GM10248 (cell line): ENCODE results near the gene LMLN.

Source experiments
- CTCF ChIA-PET: fragments of 300-600 bp; sonication (Branson Sonifier 250); formaldehyde crosslinking; extraction: SDS; loops from one replicate; lab custom pipeline; 2021; ENCODE audit warnings: antibody characterized with exemption; lab: Yijun Ruan, JAX
- POLR2A ChIA-PET: fragments of 350-650 bp; sonication (Branson Sonifier 250); formaldehyde crosslinking; extraction: SDS; loops from one replicate; lab custom pipeline; 2020; ENCODE audit warnings: antibody characterized with exemption; lab: Yijun Ruan, JAX
- DNase-seq: peaks from one replicate; pipeline ENCODE4 v3.0.0; 2012; ENCODE audit errors: extremely low spot score
- TF ChIP-seq, protein P1 (sequence below): IDR thresholded peaks from 2 replicates; pipeline ENCODE4 v1.5.1; 2012; ENCODE audit warnings: mild to moderate bottlenecking, low read depth; ENCODE audit errors: extremely low read depth, missing control alignments, control extremely low read depth

The LMLN gene

DNA sequence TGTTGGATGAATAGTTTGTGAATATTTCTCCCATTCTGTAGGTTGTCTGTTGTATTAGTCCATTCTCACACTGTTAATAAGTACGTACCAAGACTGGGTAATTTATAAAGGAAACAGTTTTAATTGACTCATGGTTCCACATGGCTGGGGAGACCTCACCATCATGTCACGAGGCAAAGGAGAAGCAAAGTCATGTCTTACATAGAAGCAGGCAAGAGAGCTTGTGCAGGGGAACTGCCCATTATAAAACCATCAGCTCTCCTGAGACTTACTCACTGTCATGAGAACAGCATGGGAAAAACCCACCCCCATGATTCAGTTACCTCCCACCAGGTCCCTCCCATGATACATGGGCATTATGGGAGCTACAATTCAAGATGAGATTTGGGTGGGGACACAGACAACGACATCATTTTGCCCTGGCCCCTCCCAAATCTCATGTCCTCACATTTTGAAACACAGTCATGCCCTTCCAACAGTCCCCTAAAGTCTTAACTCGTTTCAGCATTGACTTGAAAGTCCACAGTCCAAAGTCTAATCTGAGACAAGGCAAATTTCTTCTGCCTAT is 133.2 kb downstream of the LMLN start:
- ChIA-PET CTCF (interaction anchor here (1.1 to 1.7 kb wide), 2 partner anchors 13 to 18 kb away, joined by 3 to 4 read pairs; no protein-coding TSS in a partner anchor), POLR2A (no interaction called here)
- DNase-seq, result no peak
- TF ChIP-seq, protein P1, sequence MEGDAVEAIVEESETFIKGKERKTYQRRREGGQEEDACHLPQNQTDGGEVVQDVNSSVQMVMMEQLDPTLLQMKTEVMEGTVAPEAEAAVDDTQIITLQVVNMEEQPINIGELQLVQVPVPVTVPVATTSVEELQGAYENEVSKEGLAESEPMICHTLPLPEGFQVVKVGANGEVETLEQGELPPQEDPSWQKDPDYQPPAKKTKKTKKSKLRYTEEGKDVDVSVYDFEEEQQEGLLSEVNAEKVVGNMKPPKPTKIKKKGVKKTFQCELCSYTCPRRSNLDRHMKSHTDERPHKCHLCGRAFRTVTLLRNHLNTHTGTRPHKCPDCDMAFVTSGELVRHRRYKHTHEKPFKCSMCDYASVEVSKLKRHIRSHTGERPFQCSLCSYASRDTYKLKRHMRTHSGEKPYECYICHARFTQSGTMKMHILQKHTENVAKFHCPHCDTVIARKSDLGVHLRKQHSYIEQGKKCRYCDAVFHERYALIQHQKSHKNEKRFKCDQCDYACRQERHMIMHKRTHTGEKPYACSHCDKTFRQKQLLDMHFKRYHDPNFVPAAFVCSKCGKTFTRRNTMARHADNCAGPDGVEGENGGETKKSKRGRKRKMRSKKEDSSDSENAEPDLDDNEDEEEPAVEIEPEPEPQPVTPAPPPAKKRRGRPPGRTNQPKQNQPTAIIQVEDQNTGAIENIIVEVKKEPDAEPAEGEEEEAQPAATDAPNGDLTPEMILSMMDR, result no peak
